RWPE2 (cell line): ENCODE measurements around the gene SLC17A9.

Experiments
- ATAC-seq: fragments of 200-7000 bp; cut with Tn5 transposase; 3 replicates; pipeline ENCODE4 v1.9.1; 2021; ENCODE audit warnings: low read depth
- DNase-seq: peaks from one replicate; pipeline ENCODE4 v3.0.0-alpha.2; 2020; ENCODE audit warnings: low spot score
- H3K27ac ChIP-seq: fragments of 450-650 bp; 2 replicates; pipeline ENCODE4 v1.5.1; 2017; ENCODE audit warnings: mild to moderate bottlenecking; ENCODE audit not compliant: poor library complexity, severe bottlenecking
- H3K27me3 ChIP-seq: fragments of 250-450 bp; sonication (Bioruptor Pico); 2 replicates; pipeline ENCODE4 v1.5.1; 2021; ENCODE audit warnings: mild to moderate bottlenecking, moderate library complexity; ENCODE audit not compliant: insufficient read depth, poor library complexity, severe bottlenecking
- H3K36me3 ChIP-seq: fragments of 250-450 bp; sonication (Bioruptor Pico); 2 replicates; pipeline ENCODE4 v1.5.1; 2020; ENCODE audit warnings: low read depth, mild to moderate bottlenecking, moderate library complexity
- H3K4me1 ChIP-seq: fragments of 250-450 bp; sonication (Bioruptor Pico); 2 replicates; pipeline ENCODE4 v1.5.1; 2021; ENCODE audit warnings: mild to moderate bottlenecking, moderate library complexity; ENCODE audit not compliant: insufficient read depth, poor library complexity, severe bottlenecking
- H3K4me3 ChIP-seq: fragments of 250-450 bp; sonication (Bioruptor Pico); 2 replicates; pipeline ENCODE4 v1.5.1; 2021; ENCODE audit warnings: mild to moderate bottlenecking, moderate library complexity; ENCODE audit not compliant: severe bottlenecking
- H3K9me3 ChIP-seq: fragments of 250-450 bp; sonication (Bioruptor Pico); 2 replicates; pipeline ENCODE4 v1.5.1; 2021; ENCODE audit warnings: mild to moderate bottlenecking, moderate library complexity; ENCODE audit not compliant: severe bottlenecking
- TF ChIP-seq, protein P1 (sequence below): fragments of 450-650 bp; IDR thresholded peaks from one replicate; pipeline ENCODE4 v1.5.1; 2017; ENCODE audit warnings: mild to moderate bottlenecking, moderate library complexity; ENCODE audit not compliant: poor library complexity, severe bottlenecking

The SLC17A9 gene

DNA sequence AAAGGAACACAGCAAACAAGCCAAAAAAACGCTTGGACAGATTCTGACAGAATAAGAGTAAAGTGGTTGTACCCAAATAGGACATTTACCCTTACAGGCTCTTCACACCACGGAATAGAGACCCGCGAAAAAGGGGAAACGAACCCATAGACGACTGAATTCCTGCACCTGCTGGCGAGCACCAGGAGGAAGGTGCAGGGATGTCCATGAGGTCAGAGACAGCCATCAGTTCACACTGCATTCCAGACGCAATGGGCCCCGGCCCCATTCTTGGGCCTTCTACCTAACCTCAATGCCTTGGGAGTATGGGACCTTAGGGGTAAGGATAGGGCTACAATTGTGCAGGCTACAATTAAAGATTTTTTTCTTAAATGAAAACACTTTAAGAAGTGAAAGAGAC lies 21.0 kb upstream of the SLC17A9 start:
- H3K36me3 ChIP-seq: peaks cover 53% of the 10 kb centered on the region
- H3K4me3 ChIP-seq: no peak overlapping the region
- TF ChIP-seq, protein P1, sequence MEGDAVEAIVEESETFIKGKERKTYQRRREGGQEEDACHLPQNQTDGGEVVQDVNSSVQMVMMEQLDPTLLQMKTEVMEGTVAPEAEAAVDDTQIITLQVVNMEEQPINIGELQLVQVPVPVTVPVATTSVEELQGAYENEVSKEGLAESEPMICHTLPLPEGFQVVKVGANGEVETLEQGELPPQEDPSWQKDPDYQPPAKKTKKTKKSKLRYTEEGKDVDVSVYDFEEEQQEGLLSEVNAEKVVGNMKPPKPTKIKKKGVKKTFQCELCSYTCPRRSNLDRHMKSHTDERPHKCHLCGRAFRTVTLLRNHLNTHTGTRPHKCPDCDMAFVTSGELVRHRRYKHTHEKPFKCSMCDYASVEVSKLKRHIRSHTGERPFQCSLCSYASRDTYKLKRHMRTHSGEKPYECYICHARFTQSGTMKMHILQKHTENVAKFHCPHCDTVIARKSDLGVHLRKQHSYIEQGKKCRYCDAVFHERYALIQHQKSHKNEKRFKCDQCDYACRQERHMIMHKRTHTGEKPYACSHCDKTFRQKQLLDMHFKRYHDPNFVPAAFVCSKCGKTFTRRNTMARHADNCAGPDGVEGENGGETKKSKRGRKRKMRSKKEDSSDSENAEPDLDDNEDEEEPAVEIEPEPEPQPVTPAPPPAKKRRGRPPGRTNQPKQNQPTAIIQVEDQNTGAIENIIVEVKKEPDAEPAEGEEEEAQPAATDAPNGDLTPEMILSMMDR: no peak
- H3K9me3 ChIP-seq: no peaks in the 10 kb centered on the region
- no peak overlapping the region for H3K27ac ChIP-seq
- peak; percentile 58 for DNase-seq
- ATAC-seq: no peak
- peaks cover 29% of the 10 kb centered on the region for H3K4me1 ChIP-seq
- no peaks in the 10 kb centered on the region for H3K27me3 ChIP-seq

DNA sequence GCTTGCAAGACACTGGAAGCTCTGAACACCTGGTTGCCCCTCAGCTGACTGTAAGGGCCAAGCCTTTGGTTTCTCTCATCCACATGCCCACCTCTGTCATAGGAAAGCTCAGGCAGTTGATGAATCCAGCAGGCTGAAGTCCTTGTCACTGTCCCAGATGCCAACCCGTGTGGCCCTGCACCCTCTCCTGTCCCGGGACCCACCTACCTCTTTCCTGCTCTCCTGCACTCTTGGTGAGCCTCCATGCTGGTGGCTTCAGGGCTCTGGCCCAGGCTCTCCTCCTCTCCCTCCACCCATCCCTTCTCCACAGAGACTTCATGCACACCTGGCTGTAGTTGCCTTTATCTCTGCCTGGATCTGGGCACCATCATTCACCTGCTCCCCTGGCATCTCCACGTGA lies 18.5 kb upstream of the SLC17A9 start:
- Histone ChIP-seq H3K9me3 (no peaks in the 10 kb centered on the region), H3K27me3 (no peaks in the 10 kb centered on the region), H3K4me3 (no peak overlapping the region), H3K36me3 (peaks cover 49% of the 10 kb centered on the region), H3K4me1 (peaks cover 21% of the 10 kb centered on the region), H3K27ac (no peak overlapping the region)
- DNase-seq: peak; percentile 54
- ATAC-seq: no peak
- TF ChIP-seq, protein P1: no peak

DNA sequence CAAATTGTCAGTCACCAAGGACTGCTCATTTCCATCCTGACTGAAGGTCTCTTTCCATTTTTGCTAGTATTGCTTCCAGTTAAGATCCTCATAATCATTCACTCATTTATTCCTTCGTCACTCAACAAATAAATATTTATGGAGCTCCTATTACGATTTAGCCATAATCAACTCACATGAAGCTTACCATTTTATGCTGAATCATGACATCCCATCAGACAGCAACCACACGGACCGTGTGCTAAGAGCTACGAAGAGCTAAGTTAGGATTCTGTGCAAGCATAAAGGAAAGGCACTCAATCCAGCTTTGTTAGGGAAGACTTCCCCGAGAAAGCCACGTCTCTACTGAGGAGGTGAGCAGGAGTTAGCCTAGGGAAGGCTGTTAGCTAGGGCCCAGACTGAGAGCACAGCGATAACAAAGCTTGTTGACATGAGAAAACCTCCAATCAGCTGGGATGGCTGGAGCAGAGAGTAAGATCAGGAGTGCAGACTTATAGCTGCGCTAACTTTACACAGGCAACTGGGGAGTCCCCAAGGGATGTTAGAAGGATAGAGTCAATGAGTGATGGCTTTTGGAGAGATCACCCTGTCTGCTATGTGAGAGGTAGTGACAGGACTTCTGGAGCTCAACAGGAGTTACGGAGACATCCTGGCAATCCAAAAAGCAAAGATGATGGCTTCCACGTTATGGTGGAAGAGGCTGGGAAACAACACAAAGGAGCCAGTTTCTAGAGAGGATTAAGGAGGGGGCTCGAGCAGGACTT lies 17.1 kb upstream of the SLC17A9 start:
- Histone ChIP-seq H3K4me1 (peaks cover 21% of the 10 kb centered on the region), H3K27ac (no peak overlapping the region), H3K9me3 (no peaks in the 10 kb centered on the region), H3K36me3 (peaks cover 49% of the 10 kb centered on the region), H3K4me3 (no peak overlapping the region), H3K27me3 (no peaks in the 10 kb centered on the region)
- peak; percentile 42 for DNase-seq
- TF ChIP-seq, protein P1: no peak
- no peak for ATAC-seq

DNA sequence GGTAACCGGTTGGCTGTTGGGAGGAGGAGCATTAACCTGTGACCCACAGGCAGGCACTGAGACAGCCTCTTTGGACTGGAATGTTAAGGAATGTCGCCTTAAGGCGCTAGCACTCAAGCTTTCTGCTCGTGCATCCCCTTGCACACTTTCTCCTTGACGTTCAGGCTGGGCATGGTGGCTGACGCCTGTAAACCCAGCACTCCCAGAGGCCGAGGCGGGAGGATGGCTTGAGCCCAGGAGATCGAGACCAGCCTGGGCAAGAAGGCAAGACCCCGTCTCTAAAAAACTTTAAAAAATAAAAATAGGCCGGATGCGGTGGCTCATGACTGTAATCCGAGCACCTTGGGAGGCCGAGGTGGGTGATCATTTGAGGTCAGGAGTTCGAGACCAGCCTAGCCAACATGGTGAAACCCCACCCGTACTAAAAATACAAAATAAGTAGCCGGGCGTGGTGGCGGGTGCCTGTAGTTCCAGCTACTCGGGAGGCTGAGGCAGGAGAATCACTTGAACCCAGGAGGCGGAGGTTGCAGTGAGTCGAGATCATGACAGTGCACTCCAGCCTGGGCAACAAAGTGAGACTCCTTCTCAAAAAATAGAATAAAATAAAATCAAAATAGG lies 16.4 kb upstream of the SLC17A9 start:
- TF ChIP-seq, protein P1: no peak
- Histone ChIP-seq H3K4me3 (peak overlapping the region; percentile 85), H3K27ac (peak overlapping the region; percentile 70), H3K9me3 (no peaks in the 10 kb centered on the region), H3K36me3 (peaks cover 56% of the 10 kb centered on the region), H3K4me1 (peaks cover 18% of the 10 kb centered on the region), H3K27me3 (no peaks in the 10 kb centered on the region)
- ATAC-seq (no peak), DNase-seq (peak; percentile 70)
